ENCODE results near the gene BRAT1. TPM values are rescaled to one million over a fixed set of nuclear protein-coding genes. Genes with fewer than 3 reads are reported as not detected.
"Not testable (repeated sequence)": the region's sequence is repeated elsewhere in the genome, so short reads cannot be mapped to it uniquely, and the experiment has no call there.

BRAT1 gene
- total RNA-seq, 1 experiment from 2014 or later, result 41.5 TPM

GRCh38 chr7:2575046-2575732 lies 19.9 kb upstream of the BRAT1 start:
- Histone ChIP-seq H3K27me3 (no peaks in the 10 kb centered on the region), H3K4me3 (no peak overlapping the region), H3K27ac (no peak overlapping the region), H3K9me3 (replicated peaks) (no peaks in the 10 kb centered on the region), H3K4me1 (no peaks in the 10 kb centered on the region), H3K36me3 (no peaks in the 10 kb centered on the region)
- DNase-seq, result no peak

DNA sequence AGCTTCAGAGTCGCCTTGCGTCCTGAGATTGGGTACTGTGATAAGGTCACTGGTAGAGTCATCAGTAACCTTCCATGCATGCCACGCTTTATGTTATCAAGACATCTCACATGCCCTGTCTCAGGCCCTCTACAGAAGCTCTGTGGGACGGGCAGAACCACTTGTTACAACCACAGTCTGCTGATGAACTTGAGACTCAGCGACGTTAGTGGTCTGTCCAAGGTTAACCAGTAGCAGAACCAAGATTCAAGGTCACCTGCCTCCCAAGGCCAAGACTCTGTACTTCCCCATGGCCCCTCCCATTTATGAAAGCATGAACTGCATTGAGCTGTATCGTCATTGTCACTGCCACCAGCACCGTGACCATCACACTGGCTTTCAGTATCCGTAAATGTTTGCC lies 18.4 kb upstream of the BRAT1 start:
- H3K27ac ChIP-seq, result no peak overlapping the region
- DNase-seq, result no peak
- H3K27me3 ChIP-seq, result no peaks in the 10 kb centered on the region
- H3K9me3 ChIP-seq (replicated peaks), result no peaks in the 10 kb centered on the region
- no peaks in the 10 kb centered on the region for H3K4me1 ChIP-seq
- H3K4me3 ChIP-seq, result no peak overlapping the region
- no peaks in the 10 kb centered on the region for H3K36me3 ChIP-seq

- no peaks in the 10 kb centered on the region for H3K27me3 ChIP-seq
- no peaks in the 10 kb centered on the region for H3K36me3 ChIP-seq
- no peaks in the 10 kb centered on the region for H3K9me3 ChIP-seq (replicated peaks)
- no peak for DNase-seq
- no peaks in the 10 kb centered on the region for H3K4me1 ChIP-seq
- H3K4me3 ChIP-seq, result no peak overlapping the region
- H3K27ac ChIP-seq, result no peak overlapping the region
Observed at GRCh38 chr7:2572101-2572842, 16.9 kb upstream of the BRAT1 start.

GRCh38 chr7:2571409-2571808 lies 16.1 kb upstream of the BRAT1 start:
- DNase-seq, result no peak
- Histone ChIP-seq H3K36me3 (no peaks in the 10 kb centered on the region), H3K4me3 (no peak overlapping the region), H3K27ac (no peak overlapping the region), H3K9me3 (replicated peaks) (no peaks in the 10 kb centered on the region), H3K27me3 (no peaks in the 10 kb centered on the region), H3K4me1 (no peaks in the 10 kb centered on the region)

GRCh38 chr7:2570021-2570420 lies 14.7 kb upstream of the BRAT1 start:
- Histone ChIP-seq H3K27me3 (no peaks in the 10 kb centered on the region), H3K27ac (no peak overlapping the region), H3K4me1 (no peaks in the 10 kb centered on the region), H3K36me3 (no peaks in the 10 kb centered on the region), H3K9me3 (replicated peaks) (no peaks in the 10 kb centered on the region), H3K4me3 (no peak overlapping the region)
- DNase-seq, result no peak

- H3K27ac ChIP-seq, result no peak overlapping the region
- no peaks in the 10 kb centered on the region for H3K9me3 ChIP-seq (replicated peaks)
- no peak overlapping the region for H3K4me3 ChIP-seq
- DNase-seq, result no peak
- no peaks in the 10 kb centered on the region for H3K36me3 ChIP-seq
- H3K27me3 ChIP-seq, result no peaks in the 10 kb centered on the region
- no peaks in the 10 kb centered on the region for H3K4me1 ChIP-seq
Observed at GRCh38 chr7:2569421-2569820, 14.1 kb upstream of the BRAT1 start.

DNA sequence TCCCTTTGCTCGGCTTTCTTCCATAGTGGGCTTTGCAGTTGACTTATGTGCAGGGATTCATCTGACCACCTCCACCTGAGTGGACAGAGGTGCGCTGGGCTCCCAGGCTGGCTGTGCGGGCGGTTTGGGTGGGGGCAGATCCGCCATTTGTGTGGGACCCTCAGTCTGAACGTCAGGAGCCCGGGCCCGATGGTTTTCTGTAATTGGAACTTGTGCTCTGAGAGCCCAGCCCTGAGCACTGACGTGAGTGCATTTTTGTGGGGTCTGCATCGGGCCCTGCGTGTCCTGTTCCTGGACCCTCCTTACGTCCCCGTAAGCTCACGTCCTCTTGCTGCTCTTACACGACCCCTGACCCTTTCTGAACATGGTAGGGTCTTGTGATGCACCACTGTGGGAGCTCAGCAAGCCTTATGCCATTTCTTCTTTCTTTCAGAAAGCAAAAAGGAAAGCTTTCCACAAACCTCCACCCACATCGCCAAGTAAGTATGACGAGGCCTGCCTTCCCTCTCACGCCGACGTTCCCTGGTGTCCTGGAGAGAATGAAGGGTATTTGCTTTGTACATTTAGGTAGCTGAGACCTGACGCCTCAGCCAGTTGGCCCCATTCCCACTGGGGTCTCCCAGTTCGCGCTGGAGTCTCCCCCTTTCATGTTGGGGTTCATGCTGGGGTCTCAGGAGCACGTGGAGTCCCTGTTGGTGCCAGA lies 13.3 kb upstream of the BRAT1 start:
- DNase-seq, result no peak
- H3K27ac ChIP-seq, result no peak overlapping the region

DNA sequence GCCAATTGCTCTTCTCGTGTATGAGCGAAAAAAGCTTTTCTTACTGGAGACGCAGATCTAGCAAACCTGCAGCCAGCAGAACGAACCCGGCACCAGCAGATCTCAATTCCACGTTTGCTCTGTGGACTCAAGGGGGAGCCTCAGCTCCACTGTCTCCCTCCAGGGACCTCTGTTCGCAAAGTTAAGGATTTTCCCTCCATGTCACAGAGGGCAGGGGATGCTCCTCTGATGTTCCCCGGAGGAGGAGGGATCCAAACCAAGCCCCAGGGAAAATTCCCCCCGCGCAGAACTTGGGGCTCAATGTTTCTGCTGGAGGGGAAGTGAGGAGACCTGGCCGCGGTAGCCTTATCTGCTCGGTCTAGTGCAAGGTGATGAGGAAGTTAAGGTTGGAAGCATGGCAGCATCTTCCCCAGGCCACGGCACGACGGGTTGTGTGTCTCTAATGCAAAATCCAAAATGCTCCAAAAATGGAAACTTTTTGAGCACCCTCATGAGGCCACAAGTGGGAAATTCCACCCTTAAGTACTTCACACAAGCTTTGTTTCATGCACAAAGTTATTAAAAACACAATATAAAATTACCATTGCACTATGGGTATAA lies 12.5 kb upstream of the BRAT1 start:
- H3K4me1 ChIP-seq, result no peaks in the 10 kb centered on the region
- H3K27me3 ChIP-seq, result no peaks in the 10 kb centered on the region
- no peaks in the 10 kb centered on the region for H3K9me3 ChIP-seq (replicated peaks)
- H3K27ac ChIP-seq, result no peak overlapping the region
- peak; percentile 37 to 68 for DNase-seq
- H3K36me3 ChIP-seq, result no peaks in the 10 kb centered on the region
- H3K4me3 ChIP-seq, result no peak overlapping the region

More for the DNA sequence above, 13.3 kb upstream of the BRAT1 start:
- Histone ChIP-seq H3K27me3 (no peaks in the 10 kb centered on the region), H3K9me3 (replicated peaks) (no peaks in the 10 kb centered on the region), H3K4me3 (no peak overlapping the region), H3K36me3 (no peaks in the 10 kb centered on the region), H3K4me1 (no peaks in the 10 kb centered on the region)

- no peak overlapping the region for H3K4me3 ChIP-seq
- H3K4me1 ChIP-seq, result no peaks in the 10 kb centered on the region
- no peak overlapping the region for H3K27ac ChIP-seq
- no peaks in the 10 kb centered on the region for H3K27me3 ChIP-seq
- no peak for DNase-seq
- H3K36me3 ChIP-seq, result no peaks in the 10 kb centered on the region
- no peaks in the 10 kb centered on the region for H3K9me3 ChIP-seq (replicated peaks)
Observed at GRCh38 chr7:2566890-2567678, 11.8 kb upstream of the BRAT1 start.

GRCh38 chr7:2566348-2566889 lies 11.1 kb upstream of the BRAT1 start:
- H3K4me3 ChIP-seq, result no peak overlapping the region
- no peak overlapping the region for H3K27ac ChIP-seq
- no peaks in the 10 kb centered on the region for H3K9me3 ChIP-seq (replicated peaks)
- DNase-seq, result no peak
- H3K36me3 ChIP-seq, result no peaks in the 10 kb centered on the region
- no peaks in the 10 kb centered on the region for H3K4me1 ChIP-seq
- no peaks in the 10 kb centered on the region for H3K27me3 ChIP-seq

- no peaks in the 10 kb centered on the region for H3K4me1 ChIP-seq
- H3K27me3 ChIP-seq, result no peaks in the 10 kb centered on the region
- H3K9me3 ChIP-seq (replicated peaks), result no peaks in the 10 kb centered on the region
- H3K27ac ChIP-seq, result no peak overlapping the region
- no peaks in the 10 kb centered on the region for H3K36me3 ChIP-seq
- no peak for DNase-seq
- H3K4me3 ChIP-seq, result no peak overlapping the region
Observed at GRCh38 chr7:2564970-2565540, 9.7 kb upstream of the BRAT1 start.

- not testable (repeated sequence) for H3K27me3 ChIP-seq; H3K27ac ChIP-seq; DNase-seq; H3K4me3 ChIP-seq; H3K36me3 ChIP-seq; H3K4me1 ChIP-seq; H3K9me3 ChIP-seq (replicated peaks)
Observed at GRCh38 chr7:2563955-2564354, 8.6 kb upstream of the BRAT1 start.

- no peaks in the 10 kb centered on the region for H3K36me3 ChIP-seq
- peak overlapping the region; percentile 76 for H3K4me3 ChIP-seq
- H3K9me3 ChIP-seq (replicated peaks), result no peaks in the 10 kb centered on the region
- H3K4me1 ChIP-seq, result peaks cover 4% of the 10 kb centered on the region; the same call in 1 of the 2 replicates
- no peak overlapping the region for H3K27ac ChIP-seq
- DNase-seq, result no peak
- H3K27me3 ChIP-seq, result no peaks in the 10 kb centered on the region
Observed at GRCh38 chr7:2559283-2559950, 4.1 kb upstream of the BRAT1 start.

All from SJCRH30 (cell line).